ENCODE results near the gene CEMIP.

GRCh38 chr15:80953953-80954778 lies 175.0 kb downstream of the CEMIP start:
- TF ChIP-seq CTCF (IDR thresholded peaks at IDR 0.05) (no peak), POLR2A (IDR thresholded peaks at IDR 0.05) (no peak)

Measured in adrenal gland (tissue), 5 donors.